ENCODE measurements around the gene S100A8.
"Not testable (repeated sequence)": the region's sequence is repeated elsewhere in the genome, so short reads cannot be mapped to it uniquely, and the experiment has no call there.

The S100A8 gene

DNA sequence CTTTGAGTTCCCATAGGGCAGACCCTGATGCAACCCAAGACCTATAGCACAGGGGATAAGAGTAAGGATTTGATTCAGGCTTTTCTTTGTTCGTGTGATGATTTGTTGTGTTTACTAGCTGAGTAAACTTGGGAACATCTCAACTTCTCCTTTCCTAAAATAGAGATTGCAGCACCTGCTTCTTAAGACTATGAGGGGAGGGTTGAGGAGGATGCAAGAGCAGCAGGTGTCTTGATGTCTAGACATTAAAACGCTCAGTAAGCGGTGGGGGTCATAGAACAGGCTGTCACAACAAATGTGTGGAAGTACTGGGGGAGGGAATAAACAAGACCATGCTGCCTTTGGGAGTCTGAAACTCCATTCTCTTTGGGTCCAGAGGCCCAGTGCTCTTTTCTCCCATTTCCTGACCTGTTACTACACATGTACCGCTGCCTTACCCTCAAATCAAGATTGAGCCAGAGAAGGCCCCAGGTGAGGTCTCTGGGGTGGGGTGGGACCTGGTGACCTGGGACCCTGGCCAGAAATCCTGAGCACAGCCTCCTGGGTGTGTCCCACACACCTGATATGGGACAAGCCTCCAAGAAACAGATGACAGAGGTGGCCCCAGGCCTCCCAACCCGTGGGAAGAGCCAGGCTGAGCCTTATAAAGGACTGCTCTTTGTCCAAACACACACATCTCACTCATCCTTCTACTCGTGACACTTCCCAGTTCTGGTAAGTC is 25.1 kb upstream of the S100A8 start, which contains the start of gene S100A7A:
TSS of gene S100A7A (plus strand) at position 671 of the 721 bp plus-strand sequence. CDS start 1,563 bp downstream, outside the sequence.
- no peak for DNase-seq

DNA sequence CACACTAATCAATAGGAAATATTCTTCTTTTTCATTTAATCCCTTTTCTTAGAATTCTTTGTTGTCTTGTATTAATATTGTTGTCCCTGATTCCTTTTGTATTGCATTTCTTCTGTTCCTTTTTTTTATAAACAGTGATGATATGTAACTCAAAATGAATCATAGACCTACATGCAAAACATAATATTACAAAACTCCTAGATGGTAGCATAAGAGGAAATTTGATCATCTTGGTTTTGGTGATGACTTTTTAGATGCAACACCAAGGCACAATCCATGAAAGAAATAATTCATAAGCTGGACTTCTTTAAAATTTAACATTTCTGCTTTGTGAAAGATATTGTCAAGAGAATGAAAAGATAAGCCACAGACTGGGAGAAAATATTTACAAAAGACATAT is 23.1 kb upstream of the S100A8 start:
- DNase-seq, result not testable (repeated sequence)

DNA sequence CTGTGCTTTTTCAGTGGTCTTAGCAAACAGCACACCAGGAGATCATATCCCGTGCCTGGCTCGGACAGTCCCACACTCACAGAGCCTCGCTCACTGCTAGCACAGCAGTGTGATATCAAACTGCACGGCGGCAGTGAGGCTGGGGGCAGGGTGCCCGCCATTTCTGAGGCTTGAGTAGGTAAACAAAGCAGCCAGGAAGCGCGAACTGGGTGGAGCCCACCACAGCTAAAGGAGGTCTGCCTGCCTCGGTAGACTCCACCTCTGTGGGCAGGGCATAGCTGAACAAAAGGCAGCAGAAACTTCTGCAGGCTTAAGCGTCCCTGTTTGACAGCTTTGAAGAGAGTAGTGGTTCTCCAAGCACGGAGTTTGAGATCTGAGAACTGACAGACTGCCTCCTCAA is 16.4 kb upstream of the S100A8 start:
- DNase-seq, result not testable (repeated sequence)

DNA sequence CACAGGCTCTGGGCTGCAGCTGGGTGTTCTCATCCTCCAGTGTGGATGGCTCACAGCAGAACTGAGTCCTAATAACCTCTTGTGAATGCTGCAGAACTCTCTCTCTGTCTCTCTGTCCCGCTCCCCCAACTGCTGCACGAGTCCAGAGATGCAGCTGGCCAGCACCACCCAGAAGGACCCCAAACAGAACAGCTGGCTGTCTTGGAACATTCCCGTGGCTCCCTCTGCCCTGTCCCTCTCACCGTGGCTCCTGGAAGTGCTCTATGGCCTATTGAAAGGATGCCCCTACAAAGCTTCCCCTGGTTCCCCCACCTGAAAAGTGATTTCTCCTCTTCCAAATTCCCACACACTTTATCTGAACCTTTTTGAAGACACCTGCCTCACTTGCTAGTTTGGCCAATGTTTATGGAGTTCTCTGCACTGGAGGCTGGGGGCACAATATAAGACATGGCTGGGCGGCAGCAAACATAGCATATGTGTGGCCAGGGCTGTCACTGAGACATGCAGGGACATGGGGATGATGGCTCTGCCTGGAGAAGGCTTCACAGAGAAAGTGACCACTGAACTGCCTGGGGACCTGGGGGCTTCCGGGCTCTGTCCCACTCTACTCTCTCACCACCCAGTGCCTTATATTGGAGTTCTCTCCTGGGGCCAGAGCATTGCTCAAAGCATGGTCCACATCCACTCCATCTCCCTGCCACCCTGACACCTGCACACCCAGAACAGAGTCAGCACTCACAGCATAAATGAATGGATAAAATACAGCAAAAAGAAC is 15.1 kb upstream of the S100A8 start:
- not testable (repeated sequence) for DNase-seq

DNA sequence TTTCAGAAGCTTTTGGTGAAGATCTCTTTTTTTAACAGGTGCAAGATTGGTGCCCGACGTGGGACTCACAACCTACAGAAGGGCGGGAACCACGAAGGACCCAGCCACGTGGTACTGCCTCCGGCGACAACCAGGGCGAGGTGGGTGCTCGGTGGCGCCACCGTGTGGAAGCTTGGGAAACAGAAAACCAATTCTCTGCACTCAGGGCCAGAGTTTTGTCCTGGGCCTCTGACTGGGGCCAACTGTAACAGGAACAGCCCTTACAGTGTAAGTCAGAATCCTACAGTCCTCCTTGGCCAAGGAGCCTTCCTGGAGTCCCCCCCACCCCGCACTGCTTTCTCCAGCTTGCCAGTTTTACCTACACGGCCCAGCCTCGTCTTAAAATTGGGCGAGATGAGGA is 13.9 kb upstream of the S100A8 start:
- no peak for DNase-seq

DNA sequence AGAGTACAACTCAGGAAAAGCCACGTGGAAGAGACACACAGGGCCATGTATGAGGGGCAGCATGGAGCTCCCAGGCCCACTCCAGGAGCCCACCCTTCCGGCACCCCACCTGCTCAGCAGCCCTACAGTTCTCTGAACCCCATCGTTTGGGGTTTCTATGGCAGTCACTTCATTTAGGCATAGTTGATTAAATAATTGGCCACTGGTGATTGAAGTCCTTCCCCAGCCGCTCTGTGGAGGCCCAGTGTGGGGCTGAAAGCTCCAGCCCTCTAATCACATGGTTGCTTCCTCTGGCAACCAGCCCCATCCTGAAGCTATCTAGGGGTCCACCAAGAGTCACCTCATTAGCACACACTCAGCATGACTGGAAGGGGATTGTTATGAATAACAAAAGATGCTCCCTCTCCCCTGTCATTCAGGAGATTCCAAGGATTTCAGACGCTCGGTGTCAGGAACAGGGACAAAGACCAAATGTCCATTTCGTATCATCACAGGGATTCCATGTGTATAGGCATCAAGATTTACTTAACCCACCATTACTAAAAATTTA is 13.3 kb upstream of the S100A8 start:
- no peak for DNase-seq

DNA sequence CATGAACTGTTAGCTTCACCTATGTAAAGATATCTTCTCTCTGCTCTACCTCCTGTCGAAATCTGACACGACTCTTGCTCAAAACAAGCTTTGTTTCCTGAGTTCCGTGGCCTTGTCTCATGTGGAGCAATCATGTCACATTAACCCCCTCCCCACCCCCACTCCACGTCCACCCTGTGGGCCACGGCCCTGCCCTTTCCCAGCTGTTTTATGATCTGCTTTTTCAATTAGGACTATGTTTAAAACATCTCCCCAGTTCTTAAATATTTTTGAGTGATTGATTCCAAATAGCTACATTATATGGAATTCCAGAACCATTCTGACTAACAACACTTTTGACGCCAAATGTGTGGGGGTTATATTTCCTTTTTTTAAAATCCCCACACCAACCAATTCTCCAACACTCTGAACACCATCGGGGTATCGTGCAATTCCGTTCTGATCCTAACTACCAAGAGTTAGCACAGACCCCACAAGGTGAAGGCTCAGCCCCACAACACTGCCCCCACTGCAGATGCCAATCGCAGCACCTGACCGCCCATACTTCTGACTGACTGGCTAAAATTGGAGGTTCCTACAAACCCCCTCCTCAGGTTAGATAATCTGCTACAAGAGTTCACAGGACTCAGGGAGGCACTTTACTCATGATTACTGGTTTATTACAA is 12.7 kb upstream of the S100A8 start:
- DNase-seq, result no peak

DNA sequence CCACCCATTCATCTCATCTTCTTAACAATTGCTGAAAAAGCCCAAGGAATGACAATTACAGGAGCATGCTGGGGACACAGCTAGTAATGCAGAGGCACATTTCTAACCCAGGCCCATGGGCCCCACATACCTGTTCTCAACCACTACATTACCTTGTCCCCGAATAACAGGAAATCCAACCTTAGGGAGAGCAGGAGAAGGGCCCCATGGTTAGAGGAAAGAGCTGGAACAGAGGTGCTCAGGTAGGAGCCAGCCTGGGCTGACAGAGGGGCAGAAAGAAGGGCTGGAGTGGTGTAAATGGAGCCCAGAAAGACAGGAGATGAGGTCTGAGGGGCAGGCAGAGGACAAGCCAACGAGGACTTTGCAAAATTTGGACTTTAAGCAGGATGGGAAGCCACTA is 11.4 kb upstream of the S100A8 start:
- DNase-seq, result no peak

DNA sequence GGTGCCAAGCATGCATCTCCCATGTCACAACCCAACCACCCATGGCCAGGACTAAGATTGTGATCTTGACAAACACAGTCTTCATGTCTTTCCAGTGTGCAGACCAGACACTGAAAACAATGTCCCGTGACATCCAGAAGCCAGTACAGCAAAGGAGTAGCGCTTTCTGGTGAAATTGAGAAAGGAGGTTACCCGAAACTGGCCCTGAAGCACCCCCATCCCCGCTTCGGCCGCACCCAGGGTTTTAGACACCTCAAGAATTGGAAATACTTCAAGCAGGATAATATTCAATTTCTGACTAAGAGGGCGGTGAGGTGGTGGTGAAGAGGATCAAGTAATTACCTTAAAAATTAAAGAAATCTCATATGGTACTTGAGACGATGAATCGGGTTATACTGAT is 10.6 kb upstream of the S100A8 start:
- DNase-seq, result no peak

DNA sequence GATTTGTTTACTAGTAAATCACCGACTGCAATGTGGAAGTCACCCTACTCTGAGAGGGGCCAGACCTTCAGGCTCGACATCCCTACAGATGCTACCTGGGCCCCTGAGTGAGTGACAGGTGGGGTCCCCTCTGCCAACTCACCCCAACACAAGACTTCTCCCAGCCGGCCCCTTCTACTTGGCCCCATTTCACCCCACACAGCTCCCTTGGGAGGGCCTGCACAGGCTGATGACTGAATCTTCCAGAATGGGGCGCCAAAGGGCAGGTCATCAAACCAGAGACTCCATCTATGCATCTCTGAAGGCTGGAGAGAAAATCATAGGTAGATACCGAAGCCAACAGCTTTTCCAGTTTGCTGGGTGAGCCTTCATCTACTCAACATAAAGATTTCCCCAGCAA is 9.4 kb upstream of the S100A8 start:
- peak; percentile 6 for DNase-seq

DNA sequence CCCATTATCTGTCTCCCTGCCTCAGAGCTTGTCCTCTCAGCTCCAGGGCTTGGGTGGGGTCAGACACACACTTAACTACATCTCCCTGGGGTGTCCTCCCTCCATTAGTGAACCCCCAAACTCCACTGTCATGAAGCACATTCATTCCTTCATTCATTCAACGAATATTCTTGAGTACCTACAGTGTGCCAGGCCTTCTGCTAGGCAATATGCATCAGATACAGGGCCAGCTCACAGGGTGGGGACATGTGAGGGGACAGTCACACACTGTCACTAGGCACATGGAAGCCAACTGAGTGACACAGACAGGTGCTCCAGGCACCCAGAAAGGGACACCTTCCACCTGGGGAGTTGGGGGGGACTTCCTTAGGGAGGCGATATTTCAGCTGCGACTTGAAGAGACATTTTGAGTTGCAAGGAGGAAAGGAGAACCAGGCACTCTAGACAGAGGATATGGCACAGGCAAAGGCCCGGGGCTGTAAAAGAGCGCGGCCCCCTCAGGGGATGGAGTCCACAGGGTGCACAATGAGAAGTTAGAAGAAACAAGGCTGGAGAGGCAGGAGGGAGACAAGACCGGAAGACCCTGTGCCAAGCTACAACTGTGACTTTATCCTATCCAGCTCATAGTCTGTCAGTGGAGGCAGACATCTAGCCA is 8.7 kb upstream of the S100A8 start:
- no peak for DNase-seq

DNA sequence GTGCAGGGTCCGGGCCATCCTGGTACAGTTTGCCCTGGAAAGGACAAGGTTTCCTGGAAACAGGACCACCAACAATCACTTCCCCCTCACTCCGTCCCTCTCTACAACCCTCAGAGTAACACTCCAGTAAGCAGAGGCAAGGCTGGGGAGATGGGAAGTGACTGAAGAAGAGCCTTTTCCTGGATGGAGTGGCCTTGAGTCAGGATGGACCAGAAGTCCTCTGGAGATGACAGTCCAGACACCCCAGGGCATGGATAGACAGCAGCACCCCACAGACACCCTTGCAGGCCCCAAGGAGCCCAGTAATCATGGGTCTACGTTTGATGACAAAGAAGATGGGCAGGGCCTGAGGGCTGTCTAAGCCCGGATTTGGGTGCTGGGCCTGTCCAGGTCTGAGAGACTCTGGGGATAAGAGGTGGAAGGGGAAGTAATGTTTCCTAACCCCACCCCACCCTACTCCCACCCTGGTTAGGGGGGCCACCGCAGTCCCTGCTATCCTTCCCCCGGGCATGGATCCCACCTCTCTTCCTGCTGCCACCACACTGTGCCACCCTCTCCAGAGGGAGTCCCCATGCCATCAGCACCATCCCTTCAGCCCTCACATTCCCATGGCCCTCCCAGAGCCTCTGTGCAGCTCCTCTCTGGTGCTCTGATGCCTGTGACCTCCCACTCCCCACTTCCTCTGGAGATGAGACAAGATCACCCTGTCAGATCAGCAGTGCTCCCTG is 7.2 kb upstream of the S100A8 start:
- no peak for DNase-seq

DNA sequence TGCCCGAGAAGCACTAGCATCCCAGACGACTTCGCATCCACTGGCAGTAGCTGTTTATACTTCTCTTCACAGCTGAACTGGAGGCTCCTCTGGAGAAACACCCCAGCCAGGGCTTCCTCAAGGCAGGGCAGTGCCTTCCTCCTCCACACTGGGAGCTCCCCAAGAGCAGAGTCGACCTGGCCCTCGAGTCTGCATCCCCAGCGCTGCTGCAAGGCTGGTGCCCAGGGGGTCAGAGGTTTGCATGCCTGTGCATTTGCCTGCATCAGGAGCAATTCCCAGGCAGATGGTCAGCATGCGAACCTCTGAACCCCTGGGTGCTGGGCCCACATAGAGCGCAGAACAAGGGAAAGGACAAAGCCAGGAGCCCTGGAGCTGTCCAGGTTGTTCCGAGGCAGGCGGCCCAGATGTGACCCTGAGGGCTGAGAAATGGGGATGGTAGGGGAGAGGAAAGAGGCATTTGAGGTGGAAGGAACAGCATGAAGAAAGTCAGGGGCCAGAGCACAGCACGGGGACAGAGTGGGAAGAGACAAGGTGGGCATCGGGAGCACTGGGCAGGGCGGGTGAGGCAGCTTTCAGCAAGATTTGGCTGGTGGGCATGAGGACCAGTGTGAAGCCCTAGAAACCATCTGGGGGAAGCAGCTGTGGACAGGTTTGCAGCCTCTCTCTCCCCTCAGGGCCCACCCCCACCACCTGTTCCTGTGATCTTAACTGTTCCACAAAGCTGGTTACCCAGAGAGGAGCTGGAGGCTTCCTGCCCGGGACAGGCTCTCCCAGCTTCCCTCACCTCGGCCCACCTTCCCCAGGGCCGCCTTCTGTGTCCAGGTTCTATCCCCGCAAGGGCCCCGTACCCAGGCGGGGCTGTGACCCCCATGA is 6.4 kb upstream of the S100A8 start:
- no peak for DNase-seq

DNA sequence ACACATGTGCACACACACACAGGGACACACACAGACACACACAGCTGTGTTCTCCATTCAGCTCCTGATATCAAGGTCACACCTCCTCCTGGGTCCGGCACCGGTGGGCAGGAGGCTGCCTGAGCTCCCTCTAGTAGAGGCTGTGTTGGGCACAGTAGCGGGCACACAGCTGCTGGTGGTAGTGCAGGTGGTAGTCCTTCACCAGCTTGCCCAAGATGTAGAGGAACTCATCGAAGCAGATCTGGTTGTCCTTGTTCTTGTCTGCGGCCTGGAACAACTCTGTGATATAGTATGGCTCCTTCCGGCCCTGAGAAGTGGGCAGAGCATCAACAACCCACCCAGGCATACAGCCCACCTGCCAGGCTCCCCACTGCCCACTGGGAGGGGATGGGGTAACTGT is 5.6 kb upstream of the S100A8 start:
- DNase-seq, result no peak

DNA sequence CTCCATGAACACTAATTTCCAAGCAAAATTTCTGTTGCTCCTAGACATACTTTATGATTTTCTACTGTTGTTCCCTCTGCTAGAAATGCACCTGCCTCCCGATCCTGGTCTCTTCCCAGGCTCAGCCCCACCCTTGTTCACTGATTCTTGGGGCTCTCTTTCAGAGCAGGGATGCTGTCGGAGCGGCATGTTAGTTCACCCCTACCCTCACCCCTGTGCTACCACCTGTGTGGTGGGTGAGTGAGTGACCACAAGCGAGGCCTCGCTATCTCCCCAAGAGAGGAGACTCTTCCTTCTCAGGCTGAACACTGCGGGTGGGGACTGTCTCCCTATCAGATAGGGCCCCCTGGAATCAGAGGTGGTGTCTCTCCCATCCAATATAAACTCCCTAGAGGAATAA is 4.9 kb upstream of the S100A8 start:
- DNase-seq, result no peak

DNA sequence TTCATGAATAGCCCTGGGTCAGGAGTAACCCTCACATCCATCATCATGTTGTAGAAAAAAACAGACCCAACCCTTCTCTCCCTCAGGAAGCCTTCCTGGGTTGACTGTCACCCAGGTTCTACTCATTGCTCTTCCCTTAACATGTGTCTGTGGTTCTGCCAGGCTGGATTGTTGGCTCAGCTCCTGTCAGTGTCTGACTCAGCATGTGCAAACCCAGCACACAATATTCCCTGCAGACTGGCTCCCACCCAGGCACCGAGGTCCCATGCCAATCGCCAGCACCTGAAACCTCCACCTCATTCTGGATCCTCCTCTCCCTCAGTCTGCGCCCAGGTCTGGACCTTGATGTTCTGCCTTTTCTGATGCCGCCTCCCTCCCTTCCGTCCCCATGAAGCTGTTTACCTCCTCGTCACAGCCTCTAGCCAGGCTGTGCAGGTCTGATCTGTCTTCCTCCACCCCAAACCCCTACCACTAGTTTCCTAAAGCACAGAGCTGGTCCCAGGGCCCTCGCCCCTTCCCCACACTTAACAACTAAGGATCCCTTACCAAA is 4.3 kb upstream of the S100A8 start:
- no peak for DNase-seq

DNA sequence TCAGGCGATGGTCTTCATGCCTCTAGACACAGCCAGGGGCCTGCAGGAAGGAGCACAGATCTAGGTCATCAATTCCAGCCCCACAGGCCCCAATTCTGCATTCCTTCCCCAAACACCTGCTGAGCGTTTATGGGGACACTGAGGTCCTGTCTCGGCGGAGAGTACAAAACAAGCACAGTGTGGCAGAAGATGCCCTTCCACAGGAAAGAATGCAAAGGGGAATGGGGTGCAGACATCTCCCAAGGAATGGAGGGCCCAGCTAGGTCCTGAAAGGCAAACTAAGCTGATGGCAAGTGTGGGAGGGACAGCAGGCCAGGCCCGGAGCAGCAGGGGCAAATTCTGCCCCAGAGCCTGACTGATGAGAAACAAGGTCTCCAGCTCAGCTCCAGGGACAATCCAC is 3.5 kb upstream of the S100A8 start:
- DNase-seq, result no peak

DNA sequence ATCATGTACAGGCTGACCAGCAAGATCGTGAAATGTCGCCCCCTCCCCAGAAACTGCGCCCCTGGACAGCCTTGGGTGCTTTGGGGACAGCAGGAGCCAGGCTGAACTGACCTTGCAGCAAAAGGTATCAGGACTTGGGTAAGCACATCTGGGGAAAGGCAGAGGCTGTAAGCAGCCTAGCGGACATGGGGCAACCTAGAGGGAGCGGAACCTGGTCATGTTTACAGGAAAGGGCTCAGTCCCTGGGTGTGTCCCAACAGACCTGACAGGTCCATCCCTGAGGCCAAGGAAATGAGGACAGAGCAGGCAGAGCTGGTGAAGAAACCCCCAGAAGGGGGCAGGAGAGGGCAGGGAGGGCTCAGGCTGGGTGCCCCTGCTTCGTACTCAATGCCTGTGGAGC is 3.1 kb upstream of the S100A8 start:
- no peak for DNase-seq

DNA sequence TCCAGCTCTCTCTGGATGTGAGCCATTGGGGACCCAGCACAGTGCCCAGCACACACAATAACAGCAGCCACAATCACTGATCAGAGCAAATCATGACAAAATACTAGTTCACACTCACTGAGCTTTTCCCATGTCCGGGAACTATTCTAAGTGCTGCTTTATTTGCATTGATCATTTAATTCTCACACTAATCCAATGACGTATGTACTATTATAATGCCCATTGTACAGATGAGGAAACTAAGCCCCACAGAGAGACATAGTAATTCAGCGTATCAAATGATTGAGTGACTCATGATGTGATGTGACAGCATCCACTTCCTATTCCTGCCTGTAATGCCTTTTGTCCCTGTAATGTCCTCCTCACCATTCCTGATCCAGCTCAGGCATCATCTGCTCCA is 1.9 kb upstream of the S100A8 start:
- DNase-seq, result no peak

DNA sequence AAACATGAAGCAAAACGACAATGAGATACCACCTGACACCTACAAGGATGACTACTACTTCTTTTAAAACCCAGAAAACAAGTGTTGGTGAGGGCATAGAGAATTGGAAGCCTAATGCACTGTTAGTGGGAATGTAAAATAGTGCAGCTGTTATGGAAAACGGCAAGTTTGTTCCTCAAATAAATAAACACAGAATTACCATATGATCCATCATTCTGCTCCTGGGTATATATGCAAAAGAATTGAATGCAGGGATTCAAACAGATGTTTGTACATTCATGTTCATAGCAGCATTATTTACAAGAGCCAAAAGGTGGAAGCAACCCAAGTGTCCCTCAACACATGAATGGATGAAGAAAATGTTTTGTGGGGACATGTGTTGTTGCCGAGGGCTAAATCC is 1.4 kb upstream of the S100A8 start:
- DNase-seq, result no peak

Data from NCI-H1105 (cell line).